Endothelial cell of umbilical vein (primary cell): Measurements from ENCODE around the gene MERTK. TPM values are rescaled to one million over a fixed set of nuclear protein-coding genes. Genes with fewer than 3 reads are reported as not detected.

Experiments used
- BruUV-seq: library from RNA; stranded (reverse); fragments of 400-500 nt; replicated peaks from 2 replicates; lab custom pipeline; 2021; lab: Mats Ljungman, UMichigan
- CTCF ChIA-PET: fragments of 300-600, 350-600 bp; sonication (Branson Sonifier 250); formaldehyde crosslinking; loops from one replicate; lab custom pipeline; 2021; ENCODE audit warnings: antibody characterized with exemption, inconsistent platforms; lab: Charles Lee
- POLR2A ChIA-PET: fragments of 300-600, 350-600 bp; sonication (Branson Sonifier 250); formaldehyde crosslinking; loops from one replicate; lab custom pipeline; 2021; ENCODE audit warnings: antibody characterized with exemption, inconsistent platforms; lab: Charles Lee
- DNase-seq: peaks from one replicate; pipeline ENCODE4 v3.0.0-alpha.2; 2011; ENCODE audit warnings: low read depth, low spot score
- FAIRE-seq: peaks from 2 replicates; lab custom pipeline; 2011; peaks lifted over from hg19 to GRCh38; lab: Jason Lieb, UNC
- H2AFZ ChIP-seq: 2 replicates; pipeline ENCODE4 v1.6.0; 2012; ENCODE audit warnings: low read depth, low read length, control low read depth, inconsistent platforms
- H3K27ac ChIP-seq: 2 replicates; pipeline ENCODE4 v1.5.1; 2011; ENCODE audit warnings: low read depth, mild to moderate bottlenecking, control low read depth, low read length, moderate library complexity; ENCODE audit not compliant: insufficient read depth
- H3K27me3 ChIP-seq, 2 experiments: 2 replicates each; pipeline versions ENCODE4 v1.6.0 to v1.6.1; 2011; ENCODE audit warnings: low read length in 2 of 2, mixed read lengths in 1 of 2; ENCODE audit not compliant: control insufficient read depth in 2 of 2, insufficient read depth in 2 of 2
- H3K36me3 ChIP-seq, 2 experiments: 2 replicates in 1 of 2; 3 replicates in 1 of 2; pipeline ENCODE4 v1.5.1; 2011; ENCODE audit warnings: low read length in 2 of 2, mild to moderate bottlenecking in 1 of 2, moderate library complexity in 1 of 2; ENCODE audit not compliant: control insufficient read depth in 2 of 2, insufficient read depth in 2 of 2; ENCODE audit errors: extremely low read depth in 1 of 2
- H3K4me1 ChIP-seq: 3 replicates; pipeline ENCODE4 v1.5.1; 2011; ENCODE audit warnings: mild to moderate bottlenecking, low read length; ENCODE audit not compliant: control insufficient read depth, insufficient read depth; ENCODE audit errors: extremely low read depth
- H3K4me2 ChIP-seq: 2 replicates; pipeline ENCODE4 v1.6.1; 2011; ENCODE audit warnings: low read length, control low read depth, mixed read lengths; ENCODE audit not compliant: insufficient read depth
- H3K4me3 ChIP-seq, 3 experiments: fragments of 200-600 bp in 1 of 3; sonication (generic), shearing (Covaris generic) in 1 of 3; replicated peaks in 1 of 3; 2 replicates each; pipeline ENCODE4 v1.5.1; 2011 to 2016; ENCODE audit warnings: control low read depth in 3 of 3, low read length in 3 of 3, mild to moderate bottlenecking in 2 of 3, inconsistent platforms in 1 of 3, low read depth in 1 of 3, moderate library complexity in 1 of 3; ENCODE audit not compliant: insufficient read depth in 1 of 3
- H3K79me2 ChIP-seq: 2 replicates; pipeline ENCODE4 v1.6.0; 2012; ENCODE audit warnings: low read length, inconsistent platforms; ENCODE audit not compliant: control insufficient read depth, insufficient read depth
- H3K9ac ChIP-seq: replicated peaks from 2 replicates; pipeline ENCODE3; 2011; ENCODE audit warnings: low read length, control low read depth; ENCODE audit not compliant: insufficient read depth; ENCODE audit errors: extremely low read depth
- H3K9me1 ChIP-seq: replicated peaks from 3 replicates; pipeline ENCODE4 v1.6.0; 2011; ENCODE audit warnings: mild to moderate bottlenecking, low read length; ENCODE audit not compliant: control insufficient read depth, insufficient read depth; ENCODE audit errors: extremely low read depth
- H3K9me3 ChIP-seq: replicated peaks from 2 replicates; pipeline ENCODE4 v1.5.1; 2012; ENCODE audit warnings: low read length, inconsistent platforms; ENCODE audit not compliant: control insufficient read depth, insufficient read depth
- H4K20me1 ChIP-seq: replicated peaks from 2 replicates; pipeline ENCODE3; 2011; ENCODE audit warnings: mild to moderate bottlenecking, low read length; ENCODE audit not compliant: control insufficient read depth, insufficient read depth; ENCODE audit errors: extremely low read depth
- EZH2 ChIP-seq: IDR thresholded peaks from 2 replicates; pipeline ENCODE4 v1.6.1; 2012; ENCODE audit warnings: borderline replicate concordance, low read depth, mild to moderate bottlenecking, moderate library complexity, low read length, inconsistent platforms; ENCODE audit not compliant: severe bottlenecking
- FOS ChIP-seq: IDR thresholded peaks from 2 replicates; pipeline ENCODE4 v1.6.1; 2011; ENCODE audit warnings: mild to moderate bottlenecking, low read length, moderate library complexity, borderline replicate concordance; ENCODE audit not compliant: insufficient read depth
- GATA2 ChIP-seq: IDR thresholded peaks from 2 replicates; pipeline ENCODE4 v1.7.0; 2011; ENCODE audit warnings: low read depth, mild to moderate bottlenecking, moderate library complexity, mixed read lengths, low read length; ENCODE audit not compliant: insufficient read length, insufficient read depth
- JUN ChIP-seq: IDR thresholded peaks from 2 replicates; pipeline ENCODE4 v1.6.1; 2011; ENCODE audit warnings: borderline replicate concordance, low read depth; ENCODE audit not compliant: insufficient read length, insufficient read depth
- MYC ChIP-seq: IDR thresholded peaks from one replicate; pipeline ENCODE4 v1.6.1; 2011; ENCODE audit warnings: mild to moderate bottlenecking, low read depth, low read length
- POLR2A ChIP-seq: IDR thresholded peaks from 2 replicates; pipeline ENCODE4 v1.6.1; 2012; ENCODE audit warnings: low read depth, mild to moderate bottlenecking, control low read depth, low read length
- POLR2AphosphoS5 ChIP-seq: IDR thresholded peaks from 2 replicates; pipeline ENCODE4 v1.6.1; 2012; ENCODE audit warnings: low read depth, mild to moderate bottlenecking, control low read depth, low read length, moderate library complexity; ENCODE audit not compliant: insufficient read depth
- dilution Hi-C: fragments of 300-500 bp; cut with MboI; formaldehyde crosslinking; loops from one replicate; pipeline ENCODE4 v1.15.0; 2019; ENCODE audit warnings: low sequenced_read_pairs; ENCODE audit not compliant: extremely low pct_ligation_motif_present
- intact Hi-C: fragments of 100-400 bp; cut with micrococcal nuclease; formaldehyde crosslinking; loops from one replicate; pipeline ENCODE4 v1.10.0; 2022
- polyA plus RNA-seq, 4 experiments: library from polyadenylated mRNA; depleted of rRNA in 3 of 4; stranded (reverse) in 3 of 4; unstranded in 1 of 4; fragments of >200 nt; gene quantifications; 2 replicates each; pipeline versions ENCODE4 v1.2.1 to v1.2.3, GENCODE V29; 2011 to 2012; ENCODE audit warnings: missing spikeins in 1 of 4
- total RNA-seq: library from RNA; stranded (reverse); gene quantifications from 2 replicates; pipeline ENCODE4 v1.2.3, GENCODE V29; 2021
- TF ChIP-seq, protein P1 (sequence below), 2 donors: IDR thresholded peaks; 1 replicate in 1 of 2; 2 replicates in 1 of 2; pipeline ENCODE4 v1.5.1; 2011; ENCODE audit warnings: low read length in 2 of 2, mild to moderate bottlenecking in 2 of 2, moderate library complexity in 2 of 2, control low read depth in 1 of 2, inconsistent platforms in 1 of 2, low read depth in 1 of 2; ENCODE audit not compliant: insufficient read depth in 1 of 2; ENCODE audit errors: extremely low read depth in 1 of 2
- TF ChIP-seq, protein P2 (sequence below): IDR thresholded peaks from 2 replicates; pipeline ENCODE4 v1.6.1; 2011; ENCODE audit not compliant: insufficient read depth, insufficient read length

MERTK gene
- total and polyA plus RNA-seq, 2 donors (not counting 3 experiments of a cell fraction or from before 2014, with no cell fraction given), result 37.3 to 39.6 TPM

DNA sequence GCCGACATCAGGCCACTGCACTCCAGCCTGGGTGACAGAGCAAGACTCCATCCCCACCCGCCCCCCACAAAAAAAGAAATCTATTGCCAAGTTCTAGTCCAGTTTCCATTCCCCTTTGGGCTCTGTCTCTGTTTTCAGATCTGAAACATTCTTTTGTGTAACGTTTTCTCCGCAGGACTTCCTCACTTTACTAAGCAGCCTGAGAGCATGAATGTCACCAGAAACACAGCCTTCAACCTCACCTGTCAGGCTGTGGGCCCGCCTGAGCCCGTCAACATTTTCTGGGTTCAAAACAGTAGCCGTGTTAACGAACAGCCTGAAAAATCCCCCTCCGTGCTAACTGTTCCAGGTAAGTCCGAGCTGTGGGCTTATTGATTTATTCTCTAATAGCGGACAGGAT lies 48.8 kb downstream of the MERTK start:
- H3K9me1 ChIP-seq, result no peaks in the 10 kb centered on the region
- H4K20me1 ChIP-seq, result no peaks in the 10 kb centered on the region
- TF ChIP-seq POLR2AphosphoS5, result no peak
- TF ChIP-seq JUN, result no peak
- no peak for TF ChIP-seq MYC
- TF ChIP-seq, protein P1, sequence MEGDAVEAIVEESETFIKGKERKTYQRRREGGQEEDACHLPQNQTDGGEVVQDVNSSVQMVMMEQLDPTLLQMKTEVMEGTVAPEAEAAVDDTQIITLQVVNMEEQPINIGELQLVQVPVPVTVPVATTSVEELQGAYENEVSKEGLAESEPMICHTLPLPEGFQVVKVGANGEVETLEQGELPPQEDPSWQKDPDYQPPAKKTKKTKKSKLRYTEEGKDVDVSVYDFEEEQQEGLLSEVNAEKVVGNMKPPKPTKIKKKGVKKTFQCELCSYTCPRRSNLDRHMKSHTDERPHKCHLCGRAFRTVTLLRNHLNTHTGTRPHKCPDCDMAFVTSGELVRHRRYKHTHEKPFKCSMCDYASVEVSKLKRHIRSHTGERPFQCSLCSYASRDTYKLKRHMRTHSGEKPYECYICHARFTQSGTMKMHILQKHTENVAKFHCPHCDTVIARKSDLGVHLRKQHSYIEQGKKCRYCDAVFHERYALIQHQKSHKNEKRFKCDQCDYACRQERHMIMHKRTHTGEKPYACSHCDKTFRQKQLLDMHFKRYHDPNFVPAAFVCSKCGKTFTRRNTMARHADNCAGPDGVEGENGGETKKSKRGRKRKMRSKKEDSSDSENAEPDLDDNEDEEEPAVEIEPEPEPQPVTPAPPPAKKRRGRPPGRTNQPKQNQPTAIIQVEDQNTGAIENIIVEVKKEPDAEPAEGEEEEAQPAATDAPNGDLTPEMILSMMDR (IDR thresholded peaks at IDR 0.05; ENCODE audit: extremely low read depth in 1 of 2, insufficient read depth in 1 of 2, low read depth in 1 of 2, low read length in 2 of 2), result no peak
- no peak for TF ChIP-seq GATA2
- no peak for TF ChIP-seq EZH2
- H3K79me2 ChIP-seq, result no peaks in the 10 kb centered on the region
- no peaks in the 10 kb centered on the region for H3K9me3 ChIP-seq
- no peak for DNase-seq
- H3K4me2 ChIP-seq, result no peak overlapping the region
- H2AFZ ChIP-seq, result no peak overlapping the region
- H3K36me3 ChIP-seq, result peaks cover 8 to 20% of the 10 kb centered on the region in 2 experiments
- intact Hi-C loops, result no loop called here
- no peak overlapping the region for H3K9ac ChIP-seq
- no peaks in the 10 kb centered on the region for H3K4me1 ChIP-seq
- dilution Hi-C loops, result no loop called here
- POLR2A ChIA-PET, result no interaction called here
- H3K27me3 ChIP-seq, result no peaks in the 10 kb centered on the region
- no peak overlapping the region for H3K4me3 ChIP-seq
- FAIRE-seq, result no peak
- no TSS peak for BruUV-seq
- H3K27ac ChIP-seq, result no peak overlapping the region
- CTCF ChIA-PET, result interaction anchor here (1.6 kb wide), 1 partner anchor 29 kb away, joined by 4 read pairs; no protein-coding TSS in a partner anchor

DNA sequence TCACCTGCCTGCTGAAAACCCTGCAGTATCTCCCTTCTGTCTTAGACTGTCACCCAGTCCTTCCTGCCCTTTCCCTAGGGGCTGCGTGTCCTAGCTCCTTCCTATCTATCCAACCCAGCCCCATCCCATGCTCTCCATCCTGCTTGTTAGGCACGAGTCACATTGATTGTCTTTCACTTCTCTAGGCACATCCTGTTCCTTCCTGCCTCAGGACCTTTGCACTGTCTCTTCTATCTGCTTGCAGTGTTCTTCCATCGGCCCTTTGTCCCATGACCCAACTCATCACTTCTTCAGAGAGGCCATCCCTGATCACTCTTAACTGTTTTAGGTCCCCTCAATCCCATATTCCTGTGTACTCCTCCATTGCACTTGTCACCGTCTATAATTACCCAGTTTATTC lies 50.4 kb downstream of the MERTK start:
- POLR2A ChIA-PET, result interaction anchor here (0.6 kb wide), 1 partner anchor 148 kb away, joined by 4 read pairs; no protein-coding TSS in a partner anchor
- CTCF ChIA-PET, result interaction anchor here (0.7 to 1.0 kb wide), 2 partner anchors 10 to 17 kb away, joined by 3 to 4 read pairs; no protein-coding TSS in a partner anchor
- Histone ChIP-seq H4K20me1 (no peaks in the 10 kb centered on the region), H3K9me1 (no peaks in the 10 kb centered on the region), H3K27me3 (no peaks in the 10 kb centered on the region), H2AFZ (no peak overlapping the region), H3K36me3 (peaks cover 8 to 23% of the 10 kb centered on the region in 2 experiments), H3K9me3 (no peaks in the 10 kb centered on the region), H3K4me2 (no peak overlapping the region), H3K27ac (no peak overlapping the region), H3K9ac (no peak overlapping the region), H3K4me3 (no peak overlapping the region), H3K4me1 (no peaks in the 10 kb centered on the region), H3K79me2 (no peaks in the 10 kb centered on the region)
- DNase-seq (no peak), FAIRE-seq (no peak)
- no TSS peak for BruUV-seq
- dilution Hi-C loops, result no loop called here
- intact Hi-C loops, result no loop called here
- no peak for TF ChIP-seq GATA2
- TF ChIP-seq POLR2AphosphoS5, result no peak
- no peak for TF ChIP-seq MYC
- TF ChIP-seq, protein P2, sequence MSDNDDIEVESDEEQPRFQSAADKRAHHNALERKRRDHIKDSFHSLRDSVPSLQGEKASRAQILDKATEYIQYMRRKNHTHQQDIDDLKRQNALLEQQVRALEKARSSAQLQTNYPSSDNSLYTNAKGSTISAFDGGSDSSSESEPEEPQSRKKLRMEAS, result no peak
- TF ChIP-seq POLR2A, result no peak
- no peak for TF ChIP-seq JUN
- no peak for TF ChIP-seq EZH2
- TF ChIP-seq, protein P1 (IDR thresholded peaks at IDR 0.05; ENCODE audit: extremely low read depth in 1 of 2, insufficient read depth in 1 of 2, low read depth in 1 of 2, low read length in 2 of 2), result no peak
- no peak for TF ChIP-seq FOS
